CD4-positive, alpha-beta memory T cell (primary cell): Measurements from ENCODE around the gene CXCL14. TPM values are rescaled to one million over a fixed set of nuclear protein-coding genes. Genes with fewer than 3 reads are reported as not detected.
"Not testable (repeated sequence)": the region's sequence is repeated elsewhere in the genome, so short reads cannot be mapped to it uniquely, and the experiment has no call there.

Source experiments
- CTCF ChIA-PET: fragments of 350-600 bp; sonication (Branson Sonifier 250); formaldehyde crosslinking; loops from one replicate; lab custom pipeline; 2021; ENCODE audit warnings: inconsistent platforms; ENCODE audit not compliant: partially characterized antibody; lab: Charles Lee
- POLR2A ChIA-PET: fragments of 350-600 bp; sonication (Branson Sonifier 250); formaldehyde crosslinking; loops from one replicate; lab custom pipeline; 2021; ENCODE audit not compliant: partially characterized antibody; lab: Charles Lee
- DNase-seq, 5 donors: peaks; one replicate each; pipeline versions ENCODE4 v3.0.0 to v3.0.0-alpha.2; 2020 to 2022; ENCODE audit warnings: mixed read lengths in 1 of 5
- H3K27ac ChIP-seq: one replicate; pipeline ENCODE4 v1.7.0; 2013; ENCODE audit warnings: low read depth, low read length
- H3K27me3 ChIP-seq: 2 replicates; pipeline ENCODE4 v1.7.0; 2013; ENCODE audit warnings: mild to moderate bottlenecking, low read length, moderate library complexity; ENCODE audit not compliant: insufficient read depth
- H3K36me3 ChIP-seq: 2 replicates; pipeline ENCODE4 v1.7.0; 2013; ENCODE audit warnings: mild to moderate bottlenecking, low read length, moderate library complexity; ENCODE audit not compliant: insufficient read depth
- H3K4me1 ChIP-seq: 2 replicates; pipeline ENCODE4 v1.7.0; 2013; ENCODE audit warnings: mild to moderate bottlenecking, low read length, moderate library complexity; ENCODE audit not compliant: insufficient read depth
- H3K4me3 ChIP-seq, 2 donors: one replicate each; pipeline ENCODE4 v1.7.0; 2013; ENCODE audit warnings: low read length in 2 of 2, mild to moderate bottlenecking in 1 of 2
- H3K9me3 ChIP-seq, 2 donors: one replicate each; pipeline ENCODE4 v1.7.0; 2013; ENCODE audit warnings: low read length in 2 of 2, control low read depth in 1 of 2; ENCODE audit not compliant: control insufficient read depth in 1 of 2
- H3K27ac Mint-ChIP-seq, 7 donors: one replicate each; pipeline ENCODE4 v1.8.0; 2020 to 2021; ENCODE audit warnings: mixed read lengths in 7 of 7, mild to moderate bottlenecking in 6 of 7, inconsistent platforms in 3 of 7, moderate library complexity in 3 of 7
- H3K27me3 Mint-ChIP-seq, 2 donors: one replicate each; pipeline ENCODE4 v1.8.0; 2020 to 2021; ENCODE audit warnings: mixed read lengths in 2 of 2
- H3K36me3 Mint-ChIP-seq, 2 donors: one replicate each; pipeline ENCODE4 v1.8.0; 2020 to 2021; ENCODE audit warnings: mixed read lengths in 2 of 2, inconsistent platforms in 1 of 2, mild to moderate bottlenecking in 1 of 2
- H3K4me1 Mint-ChIP-seq, 4 donors: one replicate each; pipeline ENCODE4 v1.8.0; 2020 to 2021; ENCODE audit warnings: mixed read lengths in 4 of 4, mild to moderate bottlenecking in 1 of 4
- H3K4me3 Mint-ChIP-seq, 8 donors: one replicate each; pipeline ENCODE4 v1.8.0; 2020 to 2021; ENCODE audit warnings: mixed read lengths in 8 of 8, mild to moderate bottlenecking in 7 of 8, moderate library complexity in 6 of 8, inconsistent platforms in 3 of 8
- H3K9me3 Mint-ChIP-seq, 8 donors: one replicate each; pipeline ENCODE4 v1.8.0; 2020 to 2021; ENCODE audit warnings: mixed read lengths in 8 of 8, mild to moderate bottlenecking in 5 of 8, inconsistent platforms in 3 of 8, moderate library complexity in 1 of 8
- intact Hi-C: fragments of 100-400 bp; cut with micrococcal nuclease; formaldehyde crosslinking; loops from one replicate; pipeline ENCODE4 v1.15.1; 2023
- polyA plus RNA-seq, 2 donors: library from polyadenylated mRNA; unstranded; fragments of 300-500 nt; fragmentation: Illumina TruSeq; gene quantifications; one replicate each; pipeline ENCODE4 v1.2.3, GENCODE V29; 2021
- total RNA-seq, 2 experiments: library from RNA; stranded (reverse); gene quantifications; one replicate each; pipeline ENCODE4 v1.2.3, GENCODE V29; 2021

CXCL14 gene
- total and polyA plus RNA-seq, 4 experiments from 2014 or later = not detected

DNA sequence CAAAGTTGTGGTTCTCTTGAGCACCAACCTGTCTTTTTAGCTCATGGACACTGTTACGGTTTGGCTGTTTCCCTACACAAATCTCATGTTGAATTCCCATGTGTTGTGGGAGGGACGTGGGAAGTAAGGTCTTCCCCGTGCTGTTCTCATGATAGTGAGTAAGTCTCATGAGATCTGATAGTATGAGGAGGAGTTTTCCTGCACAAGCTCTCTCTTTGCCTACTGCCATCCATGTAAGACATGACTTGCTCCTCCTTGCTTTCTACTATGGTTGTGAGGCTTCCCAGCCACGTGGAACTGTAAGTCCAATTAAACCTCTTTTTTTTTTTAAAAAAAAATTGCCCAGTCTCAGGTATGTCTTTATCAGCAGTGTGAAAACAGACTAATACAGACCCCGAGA is 49.2 kb downstream of the CXCL14 start:
- DNase-seq, H3K9me3 ChIP-seq, H3K27ac Mint-ChIP-seq, H3K36me3 Mint-ChIP-seq, H3K36me3 ChIP-seq, H3K4me1 ChIP-seq, H3K4me3 Mint-ChIP-seq, H3K4me3 ChIP-seq, H3K27ac ChIP-seq, H3K9me3 Mint-ChIP-seq, intact Hi-C loops, POLR2A ChIA-PET, H3K4me1 Mint-ChIP-seq: not testable (repeated sequence)
- peaks cover 39 to 60% of the 10 kb centered on the region in 2 donors for H3K27me3 Mint-ChIP-seq
- peaks cover 16% of the 10 kb centered on the region for H3K27me3 ChIP-seq
- CTCF ChIA-PET = interaction anchor here (1.2 to 1.3 kb wide), 2 partner anchors 15 to 31 kb away, joined by 3 read pairs; no protein-coding TSS in a partner anchor

DNA sequence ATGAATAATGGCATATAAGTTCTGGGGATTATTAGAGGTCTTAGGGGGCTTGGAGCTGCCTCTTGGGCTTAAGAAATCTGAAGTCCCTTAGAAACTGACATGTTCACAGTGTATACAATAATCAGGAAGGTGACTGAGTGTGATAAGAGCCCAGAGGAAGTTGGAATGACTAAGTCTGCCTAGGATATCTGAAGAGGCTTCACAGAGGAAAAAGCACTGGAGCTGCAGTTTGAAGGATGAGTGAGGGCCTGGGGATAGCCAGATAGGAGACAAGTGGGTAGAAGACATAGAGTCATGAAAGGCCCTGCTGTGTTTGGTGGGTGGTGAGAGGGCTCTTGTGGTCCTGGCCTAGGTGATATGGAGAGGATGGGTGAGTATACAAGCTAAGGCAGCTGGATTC is 51.9 kb downstream of the CXCL14 start:
- peaks cover 1% of the 10 kb centered on the region for H3K27me3 ChIP-seq
- no peaks in the 10 kb centered on the region for H3K9me3 ChIP-seq
- peaks cover 0 to 2% of the 10 kb centered on the region in 2 donors for H3K36me3 Mint-ChIP-seq
- no peak overlapping the region for H3K4me3 ChIP-seq
- H3K4me1 Mint-ChIP-seq = no peaks in the 10 kb centered on the region
- peaks cover 0 to 21% (median 7%) of the 10 kb centered on the region in 8 donors for H3K9me3 Mint-ChIP-seq
- CTCF ChIA-PET = no interaction called here
- no peak overlapping the region for H3K27ac ChIP-seq
- no peaks in the 10 kb centered on the region for H3K4me1 ChIP-seq
- H3K27me3 Mint-ChIP-seq = peaks cover 22 to 51% of the 10 kb centered on the region in 2 donors
- intact Hi-C loops = no loop called here
- DNase-seq = no peak
- POLR2A ChIA-PET = no interaction called here
- H3K27ac Mint-ChIP-seq = no peak overlapping the region
- H3K4me3 Mint-ChIP-seq = no peak overlapping the region
- H3K36me3 ChIP-seq = no peaks in the 10 kb centered on the region

DNA sequence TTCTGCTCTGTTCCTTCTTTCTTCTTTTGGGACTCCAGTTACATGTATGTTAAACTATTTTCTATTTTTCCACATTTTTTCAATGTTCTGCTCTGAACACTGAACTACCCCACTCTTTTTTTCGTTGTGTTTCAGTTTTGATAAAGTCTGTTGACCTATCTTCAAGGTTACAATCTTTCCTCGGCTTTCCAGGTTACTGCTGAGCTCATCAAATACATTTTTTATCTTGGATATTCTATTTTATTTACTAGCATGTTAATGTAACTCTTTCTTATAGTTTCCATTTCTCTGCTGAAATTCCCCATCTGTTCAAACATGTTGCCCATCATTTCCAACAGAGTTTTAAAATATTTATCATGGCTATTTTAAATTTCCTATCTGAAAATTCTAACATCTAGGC is 56.8 kb downstream of the CXCL14 start:
- POLR2A ChIA-PET = no interaction called here
- peaks cover 30 to 32% of the 10 kb centered on the region in 2 donors for H3K27me3 Mint-ChIP-seq
- no peaks in the 10 kb centered on the region for H3K4me1 Mint-ChIP-seq

More for the DNA sequence above, 56.8 kb downstream of the CXCL14 start:
- Histone ChIP-seq H3K27ac (no peak overlapping the region), H3K4me3 (no peak overlapping the region), H3K36me3 (no peaks in the 10 kb centered on the region), H3K9me3 (no peaks in the 10 kb centered on the region), H3K4me1 (no peaks in the 10 kb centered on the region), H3K27me3 (peaks cover 3% of the 10 kb centered on the region)
- intact Hi-C loops = no loop called here
- DNase-seq = no peak
- peaks cover 0 to 2% of the 10 kb centered on the region in 2 donors for H3K36me3 Mint-ChIP-seq
- H3K27ac Mint-ChIP-seq = no peak overlapping the region
- peaks cover 2 to 19% (median 8%) of the 10 kb centered on the region in 8 donors for H3K9me3 Mint-ChIP-seq
- CTCF ChIA-PET = interaction anchor here (0.9 kb wide), 1 partner anchor 44 kb away, joined by 3 read pairs; no protein-coding TSS in a partner anchor
- H3K4me3 Mint-ChIP-seq = no peak overlapping the region

Other genes starting within 250 kb of the CXCL14 start
- gene MACROH2A1, start 179.8 kb downstream of the CXCL14 start, total RNA-seq = 100 to 1,000 TPM; 100 to 104 TPM
- gene MACROH2A1, start 179.8 kb downstream of the CXCL14 start, polyA plus RNA-seq = 100 to 1,000 TPM; 112 to 181 TPM
- not detected for gene DCANP1, start 131.6 kb downstream of the CXCL14 start, total RNA-seq
- not detected for gene DCANP1, start 131.6 kb downstream of the CXCL14 start, polyA plus RNA-seq
- gene TIFAB, start 126.6 kb downstream of the CXCL14 start, total RNA-seq = under 1 TPM in 1 of 2 experiments, not detected in 1; 0.19 TPM
- not detected for gene TIFAB, start 126.6 kb downstream of the CXCL14 start, polyA plus RNA-seq
- gene NEUROG1, start 43.0 kb downstream of the CXCL14 start, total RNA-seq = not detected
- not detected for gene NEUROG1, start 43.0 kb downstream of the CXCL14 start, polyA plus RNA-seq